GM18909 (cell line): ENCODE results near the gene TDRD10.
"Not testable (repeated sequence)": the region's sequence is repeated elsewhere in the genome, so short reads cannot be mapped to it uniquely, and the experiment has no call there.

Experiments used
- ATAC-seq: cut with Tn5 transposase; IDR thresholded peaks from one replicate; pipeline ENCODE4 v1.9.1; 2021; ENCODE audit warnings: mild to moderate bottlenecking; ENCODE audit not compliant: unreplicated experiment, poor library complexity

Gene TDRD10

DNA sequence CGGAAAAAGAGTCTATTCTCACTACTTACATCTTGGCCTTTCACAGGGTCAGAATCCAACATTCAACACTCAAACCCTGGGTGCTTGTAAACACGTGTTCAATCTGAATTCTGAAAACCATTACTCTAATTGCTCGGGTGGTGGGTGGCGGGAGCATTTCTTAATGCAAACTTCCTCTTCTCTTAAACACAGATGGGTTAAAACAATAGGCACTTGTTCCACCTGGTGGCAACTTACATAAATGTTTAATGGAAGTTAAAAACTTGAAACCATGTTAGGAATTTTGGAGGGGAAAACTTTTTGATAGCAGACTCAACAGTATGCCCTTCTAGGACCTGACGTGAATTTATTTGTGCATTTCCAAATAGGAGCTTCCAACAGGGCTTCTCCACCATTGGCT, 23.4 kb upstream of the TDRD10 start:
- no peak for ATAC-seq

GRCh38 chr1:154479764-154480421, 22.1 kb upstream of the TDRD10 start:
- no peak for ATAC-seq

GRCh38 chr1:154481053-154481452, 21.0 kb upstream of the TDRD10 start:
- no peak for ATAC-seq

DNA sequence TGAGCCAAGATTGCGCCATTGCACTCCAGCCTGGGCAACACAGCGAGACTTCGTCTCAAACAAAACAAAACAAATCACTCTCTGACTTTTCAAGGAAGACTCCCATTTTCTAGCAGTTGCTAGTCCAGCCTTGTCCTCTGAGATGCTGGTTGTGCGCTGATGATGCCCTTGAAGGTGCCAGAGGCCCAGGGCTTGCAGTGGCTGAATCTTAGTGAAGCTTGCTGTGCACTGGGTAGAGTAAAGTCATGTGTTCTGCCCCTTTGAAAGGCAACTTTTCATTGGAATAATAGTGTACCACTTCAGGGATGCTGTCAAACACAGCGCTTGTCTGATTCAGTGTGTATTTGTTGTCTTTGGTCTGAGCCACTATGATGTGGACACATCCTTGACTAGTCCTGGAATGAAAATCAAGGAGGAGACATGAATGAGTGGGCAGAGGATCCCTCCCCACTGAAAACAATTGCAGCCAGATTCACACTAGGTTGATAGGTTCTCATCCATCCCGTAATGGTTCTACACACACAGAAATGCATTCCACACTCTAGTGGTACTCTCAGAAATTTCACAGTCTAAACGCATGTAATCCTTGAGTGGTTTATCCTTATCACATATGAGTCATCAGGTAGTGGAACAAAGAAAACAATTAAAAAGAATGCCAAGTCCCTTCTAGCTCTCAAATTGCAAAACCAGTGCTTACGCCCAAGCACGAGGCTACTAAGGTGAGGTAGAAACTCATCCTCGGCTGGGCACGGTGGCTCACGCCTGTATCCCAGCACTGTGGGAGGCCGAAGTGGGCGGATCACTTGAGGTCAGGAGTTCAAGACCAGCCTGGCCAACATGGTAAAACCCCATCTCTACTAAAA, 17.8 kb upstream of the TDRD10 start:
- no peak for ATAC-seq

DNA sequence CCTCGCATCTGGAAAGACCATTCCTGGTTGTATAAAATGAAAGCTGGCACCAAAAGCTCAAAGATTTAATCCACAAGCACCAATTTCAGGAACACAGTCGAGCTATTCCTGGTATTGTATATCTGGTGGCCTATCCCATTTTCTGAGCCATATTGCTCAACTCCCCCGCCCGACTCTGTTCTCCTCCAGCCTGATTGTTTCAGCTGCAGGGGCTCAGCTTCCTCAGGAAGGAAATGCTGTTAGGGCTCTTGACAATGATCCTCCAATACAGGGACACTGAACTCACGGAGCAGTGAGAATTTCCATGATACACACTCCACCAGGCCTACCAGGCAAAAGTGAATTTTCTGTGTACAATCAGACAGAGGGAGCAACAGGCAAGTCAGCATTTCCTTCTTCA, 16.9 kb upstream of the TDRD10 start:
- ATAC-seq = no peak

DNA sequence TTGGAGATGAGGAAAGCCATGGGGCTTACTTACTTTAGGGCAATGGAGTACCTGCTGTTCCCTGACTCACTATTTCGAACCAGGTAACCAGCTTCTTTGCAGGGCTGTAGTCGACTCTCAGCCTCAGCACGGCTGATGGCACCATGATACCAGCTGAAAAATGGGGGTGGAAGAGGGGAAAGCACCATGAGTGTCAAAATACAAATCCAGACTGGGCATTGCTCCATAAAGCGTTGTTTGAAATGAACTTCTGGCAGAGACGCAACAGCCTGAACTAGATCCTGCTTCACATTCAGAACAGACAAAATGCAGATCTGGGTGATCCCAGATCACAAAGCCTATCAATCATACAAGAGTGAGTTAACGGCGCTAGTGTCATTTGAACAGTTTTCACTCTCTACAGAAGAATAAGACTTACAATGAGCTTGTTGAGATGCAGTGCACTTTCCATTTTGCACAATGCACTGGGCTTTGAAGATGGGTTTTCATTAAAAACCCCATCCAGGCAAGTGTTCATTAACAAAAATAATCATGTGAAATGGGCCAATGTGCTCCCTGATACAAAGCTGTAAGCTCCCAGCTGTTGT, 16.0 kb upstream of the TDRD10 start:
- no peak for ATAC-seq

GRCh38 chr1:154486756-154487155, 15.3 kb upstream of the TDRD10 start:
- not testable (repeated sequence) for ATAC-seq

DNA sequence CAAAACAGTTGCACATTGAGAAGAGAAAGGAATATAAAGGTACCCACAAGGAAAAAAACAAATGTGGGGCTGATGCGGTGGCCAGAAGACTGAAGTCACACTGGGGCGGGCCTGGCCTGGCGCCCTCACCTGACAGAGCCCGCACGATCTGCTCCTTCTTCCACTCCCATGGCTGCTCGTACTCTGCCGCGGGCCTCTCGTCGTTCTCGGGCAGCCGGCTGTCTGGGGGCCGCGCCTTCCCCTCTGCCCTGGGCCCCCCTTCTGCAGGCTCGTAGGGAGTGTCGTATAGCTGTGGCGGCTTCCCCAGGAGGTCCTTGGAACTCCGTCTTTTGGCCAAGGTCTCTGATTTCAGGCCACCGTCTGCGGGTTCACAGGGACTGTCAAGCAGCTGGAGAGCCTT, 13.1 kb upstream of the TDRD10 start:
- no peak for ATAC-seq

GRCh38 chr1:154489695-154490274, 12.2 kb upstream of the TDRD10 start:
- no peak for ATAC-seq

GRCh38 chr1:154490317-154490716, 11.7 kb upstream of the TDRD10 start:
- ATAC-seq = no peak

- ATAC-seq = no peak
These were observed 9.9 kb upstream of the TDRD10 start for GRCh38 chr1:154492115-154492514.

- no peak for ATAC-seq
These were observed 8.7 kb upstream of the TDRD10 start for GRCh38 chr1:154493276-154493675.

DNA sequence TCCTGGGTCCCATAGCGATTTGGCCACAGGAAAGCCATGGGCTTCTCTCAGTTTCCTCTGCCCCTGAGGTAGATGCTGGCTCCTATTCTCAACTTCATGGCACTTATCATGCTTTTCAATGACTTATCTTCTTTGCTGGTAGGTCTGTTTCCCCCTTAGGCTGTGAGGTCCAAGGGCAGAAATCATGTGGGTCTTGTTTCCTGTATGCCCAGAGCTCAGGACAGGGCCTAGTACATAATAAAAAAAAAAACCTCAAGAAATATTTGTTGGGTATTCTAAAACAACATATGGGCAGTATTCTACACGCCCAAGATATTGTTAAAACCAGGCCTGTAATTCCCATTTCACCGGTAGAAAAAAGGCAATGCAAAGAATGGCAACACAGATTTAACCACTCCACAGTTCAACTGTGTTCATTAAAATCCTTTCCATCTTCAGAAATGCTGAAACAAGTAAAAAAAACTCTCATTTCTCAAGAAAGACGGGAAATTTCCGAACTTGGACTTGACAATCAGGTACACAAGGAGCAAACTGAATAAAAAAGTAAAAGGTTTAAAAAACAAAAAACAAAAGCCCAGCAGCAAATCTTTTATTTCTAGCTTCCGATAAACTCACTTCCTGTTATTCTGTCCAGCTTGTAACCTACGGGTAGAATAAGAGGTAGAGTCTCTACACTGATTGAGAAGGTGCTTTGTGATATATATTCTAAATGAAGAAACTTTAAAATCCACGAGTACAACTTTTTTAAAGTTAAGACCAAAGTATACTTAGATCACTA, 6.3 kb upstream of the TDRD10 start:
- ATAC-seq = no peak

DNA sequence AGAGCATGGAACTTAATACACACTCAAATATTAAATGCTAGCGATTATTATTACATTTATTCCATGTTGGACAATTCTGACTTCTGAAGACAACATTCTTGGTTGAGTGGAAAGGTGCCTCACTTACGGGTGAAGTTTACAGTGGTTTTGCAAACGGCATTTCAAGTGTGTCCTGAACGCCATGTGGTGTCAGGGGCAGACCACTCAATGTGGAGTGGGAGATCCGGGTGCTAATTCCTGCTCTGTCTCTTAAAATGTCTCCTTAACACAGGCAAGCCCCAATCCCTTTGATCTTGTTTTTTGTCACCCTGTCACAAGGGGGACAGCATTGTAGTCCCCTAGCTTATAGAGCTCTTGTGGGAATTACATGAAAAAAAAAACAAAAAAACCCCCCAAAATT, 5.6 kb upstream of the TDRD10 start:
- no peak for ATAC-seq

DNA sequence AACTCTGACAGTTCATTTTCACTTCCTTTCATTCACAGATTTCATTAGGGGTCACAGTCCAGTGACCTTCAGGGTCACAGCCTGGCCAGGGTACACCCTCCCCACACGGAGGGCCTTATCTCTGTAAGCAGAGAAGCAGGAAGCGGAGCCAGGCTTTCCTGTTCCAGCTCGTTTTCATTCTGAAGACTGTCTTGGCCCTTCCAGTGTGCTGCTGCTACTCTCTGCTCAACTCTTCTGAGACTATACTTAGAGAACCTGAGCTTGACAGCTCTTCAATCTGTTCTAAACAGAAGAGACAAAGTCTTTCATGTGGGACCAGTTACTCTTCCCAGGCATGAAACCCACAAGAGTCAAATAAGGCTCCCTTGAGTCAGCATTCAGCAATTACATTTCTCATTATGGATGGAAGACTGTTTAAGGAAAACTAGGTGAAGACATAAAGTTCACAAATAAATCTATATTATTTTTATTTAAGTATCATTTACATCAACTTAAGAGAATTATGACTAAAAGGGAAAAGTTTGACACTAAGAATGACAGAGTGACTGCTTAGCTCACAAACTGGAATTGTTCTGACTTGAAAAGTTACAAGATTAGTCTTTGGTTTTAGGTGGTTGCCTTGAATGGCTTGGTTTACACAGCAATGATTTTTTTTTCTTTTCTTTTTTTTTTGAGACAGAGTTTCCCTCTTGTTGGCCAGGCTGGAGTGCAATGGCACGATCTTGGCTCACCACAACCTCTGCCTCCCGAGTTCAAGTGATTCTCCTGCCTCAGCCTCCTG, 4.8 kb upstream of the TDRD10 start:
- ATAC-seq = no peak

DNA sequence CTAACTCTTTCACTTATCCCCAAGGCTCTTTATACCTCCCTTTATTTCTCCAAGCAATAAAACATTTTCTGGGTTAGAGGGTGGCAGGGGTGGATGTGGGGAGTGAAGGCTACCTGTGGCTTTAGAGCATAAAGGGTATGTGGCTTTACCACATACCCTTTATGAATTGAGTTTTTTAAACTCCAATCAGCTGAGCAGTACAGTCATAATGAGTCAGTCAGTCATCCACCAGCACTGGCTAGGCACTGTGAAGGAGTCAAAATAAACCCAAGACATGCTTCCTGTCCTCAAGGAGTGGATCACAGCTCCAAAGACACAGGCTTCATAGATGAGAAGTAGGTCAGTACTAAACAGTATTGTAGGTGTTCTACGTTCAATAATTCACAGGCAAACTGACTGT, 2.6 kb upstream of the TDRD10 start:
- no peak for ATAC-seq

- no peak for ATAC-seq
These were observed 1.5 kb upstream of the TDRD10 start for GRCh38 chr1:154500533-154500932.

- ATAC-seq = no peak
These were observed 475 bp upstream of the TDRD10 start for GRCh38 chr1:154501423-154502065.

DNA sequence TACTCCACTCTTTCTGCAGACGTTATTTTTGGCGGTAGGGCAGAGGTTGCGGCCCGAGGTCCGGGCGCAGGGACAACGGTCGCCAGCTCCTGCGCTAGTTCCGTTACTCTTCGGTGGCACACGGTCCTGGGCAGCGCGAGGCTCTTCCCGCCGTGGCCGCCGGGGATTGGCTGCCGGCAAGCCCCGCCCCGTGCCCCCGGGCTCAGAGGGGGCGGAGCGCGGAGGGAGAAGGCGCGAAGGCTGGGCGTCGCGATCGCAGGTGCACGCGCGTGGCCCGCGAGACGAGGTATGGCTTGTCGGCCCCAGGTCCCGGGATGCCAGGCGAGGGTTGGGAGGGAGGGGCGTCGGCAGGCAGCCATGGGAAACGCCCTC, 711 bp downstream of the TDRD10 start:
- ATAC-seq = no peak
